Measurements from ENCODE around the gene TXNDC17. TPM values are rescaled to one million over a fixed set of nuclear protein-coding genes. Genes with fewer than 3 reads are reported as not detected.
A peak's percentile ranks its signal among the peaks of the same experiment; 100 is the strongest.

The TXNDC17 gene
- total and polyA plus RNA-seq, 3 experiments from 2014 or later: 98.0 to 110 (median 105) TPM

DNA sequence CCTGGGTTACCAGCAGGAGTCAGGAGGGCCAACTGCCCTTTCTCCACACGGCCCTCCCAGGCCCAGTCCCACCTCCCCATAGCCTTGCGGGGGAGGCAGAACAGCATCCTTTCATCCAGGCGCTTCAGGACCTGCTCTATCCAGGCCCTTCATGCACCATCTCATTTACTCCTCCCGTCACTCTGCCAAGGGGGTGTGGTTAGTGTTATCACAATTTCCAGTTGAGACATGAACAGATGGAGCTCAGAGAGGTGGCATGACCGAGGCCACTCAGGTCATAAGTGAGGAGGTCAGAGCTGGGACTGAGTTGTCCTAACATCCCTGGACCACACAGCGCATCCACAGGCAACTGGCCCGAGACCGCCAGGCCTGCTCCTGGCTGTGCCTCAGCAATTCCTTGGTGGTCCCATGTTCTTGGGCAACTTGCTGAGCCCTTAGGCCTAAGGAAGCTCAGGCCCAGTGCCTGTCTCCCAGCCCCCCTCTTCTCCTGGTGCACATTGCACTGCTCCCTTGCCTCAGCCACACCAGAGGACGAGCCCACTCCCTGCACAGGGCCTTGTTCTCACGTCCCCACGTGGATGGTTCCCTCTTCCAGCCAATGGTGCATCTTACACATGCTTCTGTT, 34.5 kb downstream of the TXNDC17 start:
- no peak overlapping the region for H3K4me3 Mint-ChIP-seq
- Histone ChIP-seq H3K9me3 (ENCODE audit: low read length) (no peaks in the 10 kb centered on the region), H3K27ac (ENCODE audit: low read depth, low read length) (no peak overlapping the region), H3K4me1 (ENCODE audit: insufficient read depth, low read length) (peaks cover 9% of the 10 kb centered on the region), H3K36me3 (ENCODE audit: insufficient read depth, low read length) (no peaks in the 10 kb centered on the region), H3K4me3 (ENCODE audit: low read length) (no peak overlapping the region), H3K27me3 (ENCODE audit: insufficient read depth, low read length, poor library complexity, severe bottlenecking) (peaks cover 7% of the 10 kb centered on the region)
- no peak for DNase-seq
- H3K36me3 Mint-ChIP-seq: no peaks in the 10 kb centered on the region
- H3K4me1 Mint-ChIP-seq: peaks cover 4 to 13% (median 8%) of the 10 kb centered on the region in 3 donors
- H3K27ac Mint-ChIP-seq: no peak overlapping the region
- H3K27me3 Mint-ChIP-seq: peaks cover 15 to 20% of the 10 kb centered on the region in 2 donors
- H3K9me3 Mint-ChIP-seq: no peaks in the 10 kb centered on the region
- ChIA-PET POLR2A (no interaction called here), CTCF (no interaction called here)

DNA sequence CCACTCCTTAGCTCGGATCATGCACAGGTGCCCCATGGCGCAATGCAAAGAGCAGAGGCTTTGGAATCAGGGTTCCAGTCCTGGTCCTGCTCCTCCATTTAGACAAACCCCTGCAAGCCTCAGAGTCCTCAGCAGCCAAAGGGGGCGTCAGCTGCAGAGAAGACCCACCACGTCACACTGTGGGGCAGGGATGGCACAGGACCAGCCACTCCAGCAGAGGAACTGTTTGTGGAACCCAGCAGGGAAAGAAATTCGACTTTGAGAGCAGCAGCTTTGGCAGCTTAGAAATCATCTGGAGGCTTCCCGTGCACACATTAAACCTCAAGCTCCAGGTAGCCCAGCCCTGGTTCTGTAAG, 35.9 kb downstream of the TXNDC17 start:
- Histone ChIP-seq H3K27me3 (ENCODE audit: insufficient read depth, low read length, poor library complexity, severe bottlenecking) (peaks cover 7% of the 10 kb centered on the region), H3K9me3 (ENCODE audit: low read length) (no peaks in the 10 kb centered on the region), H3K36me3 (ENCODE audit: insufficient read depth, low read length) (no peaks in the 10 kb centered on the region), H3K4me1 (ENCODE audit: insufficient read depth, low read length) (peaks cover 9% of the 10 kb centered on the region), H3K4me3 (ENCODE audit: low read length) (no peak overlapping the region), H3K27ac (ENCODE audit: low read depth, low read length) (no peak overlapping the region)
- peaks cover 4 to 13% (median 8%) of the 10 kb centered on the region in 3 donors for H3K4me1 Mint-ChIP-seq
- CTCF ChIA-PET: interaction anchor here (1.0 kb wide), 1 partner anchor 10 kb away, joined by 3 read pairs; no protein-coding TSS in a partner anchor
- no peaks in the 10 kb centered on the region for H3K9me3 Mint-ChIP-seq
- no peaks in the 10 kb centered on the region for H3K36me3 Mint-ChIP-seq
- no peak overlapping the region for H3K27ac Mint-ChIP-seq
- no peak overlapping the region for H3K4me3 Mint-ChIP-seq
- POLR2A ChIA-PET: no interaction called here
- H3K27me3 Mint-ChIP-seq: peaks cover 21 to 31% of the 10 kb centered on the region in 2 donors
- DNase-seq: no peak

DNA sequence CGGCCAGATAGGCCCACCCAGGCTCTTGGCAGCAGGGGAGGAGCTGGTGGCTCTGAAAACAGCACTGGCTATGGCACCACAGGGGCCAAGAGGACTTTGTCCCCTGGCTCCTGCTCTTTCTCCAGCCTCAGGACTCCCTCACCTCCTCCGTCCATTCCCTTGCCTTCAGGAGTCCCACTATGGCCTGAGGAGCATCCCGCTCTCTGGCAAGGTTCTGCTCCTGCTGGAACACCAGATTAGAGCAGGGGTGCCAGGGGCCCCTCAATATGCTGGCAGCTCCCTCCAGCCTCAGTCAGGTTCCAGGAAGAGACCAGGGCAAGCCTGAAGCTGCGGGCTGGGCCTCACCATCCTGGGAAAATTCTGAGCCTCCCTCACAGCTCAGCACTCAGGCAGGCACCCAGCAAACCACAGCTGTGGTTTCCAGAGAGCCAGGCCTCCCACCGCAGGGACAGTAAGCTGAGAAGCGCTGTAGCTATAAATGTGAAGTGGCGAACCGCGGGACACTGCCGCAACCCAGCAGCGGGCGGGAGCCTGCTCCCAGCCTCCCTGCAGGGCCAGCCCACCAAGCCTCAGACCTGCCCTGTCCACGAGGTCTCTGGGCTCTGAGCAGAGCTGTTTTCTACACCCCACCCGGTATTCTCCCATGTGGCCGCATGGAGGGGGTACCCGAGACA, 36.4 kb downstream of the TXNDC17 start:
- H3K4me3 ChIP-seq (ENCODE audit: low read length): no peak overlapping the region
- H3K36me3 Mint-ChIP-seq: no peaks in the 10 kb centered on the region
- peaks cover 7% of the 10 kb centered on the region for H3K27me3 ChIP-seq (ENCODE audit: insufficient read depth, low read length, poor library complexity, severe bottlenecking)
- CTCF ChIA-PET: interaction anchor here (1.0 kb wide), 1 partner anchor 10 kb away, joined by 3 read pairs; no protein-coding TSS in a partner anchor
- H3K9me3 ChIP-seq (ENCODE audit: low read length): no peaks in the 10 kb centered on the region
- POLR2A ChIA-PET: no interaction called here
- no peak overlapping the region for H3K27ac ChIP-seq (ENCODE audit: low read depth, low read length)
- H3K36me3 ChIP-seq (ENCODE audit: insufficient read depth, low read length): no peaks in the 10 kb centered on the region
- peaks cover 23 to 36% of the 10 kb centered on the region in 2 donors for H3K27me3 Mint-ChIP-seq
- H3K4me3 Mint-ChIP-seq: no peak overlapping the region
- H3K9me3 Mint-ChIP-seq: no peaks in the 10 kb centered on the region
- H3K27ac Mint-ChIP-seq: peak overlapping the region in 1 of 8 donors; percentile 15
- H3K4me1 Mint-ChIP-seq: peaks cover 4 to 13% (median 8%) of the 10 kb centered on the region in 3 donors
- H3K4me1 ChIP-seq (ENCODE audit: insufficient read depth, low read length): peaks cover 9% of the 10 kb centered on the region
- DNase-seq: no peak

DNA sequence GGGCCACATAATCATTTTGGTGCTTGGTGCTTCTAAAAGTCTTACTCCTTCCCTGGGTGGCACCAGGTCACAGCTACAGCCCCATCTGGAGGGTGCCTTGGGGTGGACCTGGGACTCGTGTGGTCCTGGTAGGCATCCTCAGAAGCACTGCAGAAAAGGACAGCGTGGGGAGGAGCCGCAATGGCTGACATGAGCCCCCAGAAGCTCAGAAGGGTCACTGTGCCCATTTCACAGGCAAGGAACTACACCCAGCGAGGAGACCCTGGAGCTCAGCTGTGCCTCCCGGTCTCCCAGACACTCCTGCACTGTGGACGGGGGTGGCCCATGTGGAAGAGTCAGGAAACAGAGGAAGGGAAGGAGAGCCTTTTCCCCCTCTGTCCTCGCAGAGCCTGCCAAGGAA, 37.1 kb downstream of the TXNDC17 start:
- H3K9me3 Mint-ChIP-seq: no peaks in the 10 kb centered on the region
- no peak for DNase-seq
- peaks cover 4 to 13% (median 8%) of the 10 kb centered on the region in 3 donors for H3K4me1 Mint-ChIP-seq
- POLR2A ChIA-PET: no interaction called here
- no peaks in the 10 kb centered on the region for H3K36me3 Mint-ChIP-seq
- Histone ChIP-seq H3K36me3 (ENCODE audit: insufficient read depth, low read length) (no peaks in the 10 kb centered on the region), H3K27ac (ENCODE audit: low read depth, low read length) (no peak overlapping the region), H3K4me1 (ENCODE audit: insufficient read depth, low read length) (peaks cover 9% of the 10 kb centered on the region), H3K27me3 (ENCODE audit: insufficient read depth, low read length, poor library complexity, severe bottlenecking) (peaks cover 7% of the 10 kb centered on the region), H3K9me3 (ENCODE audit: low read length) (no peaks in the 10 kb centered on the region), H3K4me3 (ENCODE audit: low read length) (no peak overlapping the region)
- H3K27ac Mint-ChIP-seq: no peak overlapping the region
- CTCF ChIA-PET: no interaction called here
- peaks cover 23 to 43% of the 10 kb centered on the region in 2 donors for H3K27me3 Mint-ChIP-seq
- H3K4me3 Mint-ChIP-seq: no peak overlapping the region

DNA sequence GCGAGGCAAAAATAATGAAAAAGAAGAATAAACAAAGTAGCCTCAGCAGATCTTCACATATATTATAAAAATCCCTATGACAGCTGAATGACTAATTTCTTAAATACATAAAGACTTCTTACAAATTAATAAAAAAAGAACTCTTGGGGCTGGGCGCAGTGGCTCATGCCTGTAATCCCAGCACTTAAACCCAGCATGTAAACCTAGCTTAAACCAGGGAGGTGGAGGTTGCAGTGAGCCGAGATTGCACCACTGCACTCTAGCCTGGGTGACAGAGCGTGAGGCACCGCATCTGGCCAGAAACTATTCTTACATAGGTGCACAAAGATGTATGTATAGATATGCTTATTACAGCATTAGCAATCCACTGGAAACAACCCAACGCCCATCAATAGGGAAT, 38.4 kb downstream of the TXNDC17 start:
- Mint-ChIP-seq H3K36me3 (peaks cover 0 to 5% (median 0%) of the 10 kb centered on the region in 3 donors), H3K27me3 (peaks cover 23 to 53% of the 10 kb centered on the region in 2 donors), H3K4me1 (peaks cover 4 to 13% (median 8%) of the 10 kb centered on the region in 3 donors), H3K9me3 (no peaks in the 10 kb centered on the region), H3K4me3 (no peak overlapping the region), H3K27ac (no peak overlapping the region)
- no peak for DNase-seq
- ChIA-PET CTCF (no interaction called here), POLR2A (no interaction called here)
- peaks cover 7% of the 10 kb centered on the region for H3K27me3 ChIP-seq (ENCODE audit: insufficient read depth, low read length, poor library complexity, severe bottlenecking)
- no peaks in the 10 kb centered on the region for H3K36me3 ChIP-seq (ENCODE audit: insufficient read depth, low read length)
- no peak overlapping the region for H3K27ac ChIP-seq (ENCODE audit: low read depth, low read length)
- H3K4me3 ChIP-seq (ENCODE audit: low read length): no peak overlapping the region
- no peaks in the 10 kb centered on the region for H3K9me3 ChIP-seq (ENCODE audit: low read length)
- H3K4me1 ChIP-seq (ENCODE audit: insufficient read depth, low read length): peaks cover 9% of the 10 kb centered on the region

DNA sequence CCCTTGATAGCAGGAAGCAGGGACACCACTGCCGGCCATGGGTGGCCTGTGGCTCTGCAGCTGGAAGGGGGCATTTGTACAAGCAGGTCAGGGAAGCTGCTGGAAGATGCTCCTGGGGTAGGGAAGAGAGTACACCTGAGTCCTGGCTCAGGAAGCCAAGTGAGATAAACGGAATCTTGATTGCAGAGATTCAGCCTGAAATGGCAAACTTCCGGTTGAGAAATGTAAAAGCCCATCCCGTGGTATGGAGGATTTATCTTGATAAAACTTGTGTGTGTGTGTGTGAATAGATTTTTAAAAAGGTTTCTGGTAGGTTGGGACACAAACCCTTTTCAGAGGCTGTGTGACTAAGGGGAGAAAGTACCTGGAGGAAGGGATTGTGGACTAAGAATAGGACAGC, 40.3 kb downstream of the TXNDC17 start:
- no peak overlapping the region for H3K4me3 ChIP-seq (ENCODE audit: low read length)
- H3K4me1 ChIP-seq (ENCODE audit: insufficient read depth, low read length): peaks cover 9% of the 10 kb centered on the region
- ChIA-PET CTCF (no interaction called here), POLR2A (no interaction called here)
- Mint-ChIP-seq H3K4me1 (peaks cover 4 to 13% (median 8%) of the 10 kb centered on the region in 3 donors), H3K27ac (no peak overlapping the region), H3K4me3 (no peak overlapping the region), H3K27me3 (peaks cover 26 to 70% of the 10 kb centered on the region in 2 donors), H3K9me3 (no peaks in the 10 kb centered on the region), H3K36me3 (peaks cover 0 to 5% (median 0%) of the 10 kb centered on the region in 3 donors)
- no peak overlapping the region for H3K27ac ChIP-seq (ENCODE audit: low read depth, low read length)
- no peak for DNase-seq
- no peaks in the 10 kb centered on the region for H3K9me3 ChIP-seq (ENCODE audit: low read length)
- no peaks in the 10 kb centered on the region for H3K36me3 ChIP-seq (ENCODE audit: insufficient read depth, low read length)
- peaks cover 7% of the 10 kb centered on the region for H3K27me3 ChIP-seq (ENCODE audit: insufficient read depth, low read length, poor library complexity, severe bottlenecking)

DNA sequence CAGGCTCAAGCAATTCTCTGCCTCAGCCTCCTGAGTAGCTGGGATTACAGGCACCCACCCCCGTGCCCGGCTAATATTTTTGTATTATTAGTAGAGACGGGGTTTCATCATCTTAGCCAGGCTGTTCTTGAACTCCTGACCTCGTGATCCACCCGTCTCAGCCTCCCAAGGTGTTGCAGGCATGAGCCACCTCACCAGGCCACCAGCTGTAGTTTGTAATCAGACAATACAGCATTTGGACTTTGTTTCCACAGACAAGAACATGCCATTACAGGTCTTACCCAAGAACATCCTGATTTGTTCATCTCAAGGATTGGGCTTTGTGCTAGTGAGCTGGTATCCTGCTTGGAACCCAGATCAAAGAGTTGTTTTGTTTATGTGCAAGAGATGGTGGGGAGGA, 40.8 kb downstream of the TXNDC17 start:
- Histone ChIP-seq H3K27me3 (ENCODE audit: insufficient read depth, low read length, poor library complexity, severe bottlenecking) (peaks cover 7% of the 10 kb centered on the region), H3K36me3 (ENCODE audit: insufficient read depth, low read length) (no peaks in the 10 kb centered on the region), H3K27ac (ENCODE audit: low read depth, low read length) (no peak overlapping the region), H3K4me1 (ENCODE audit: insufficient read depth, low read length) (peaks cover 9% of the 10 kb centered on the region), H3K4me3 (ENCODE audit: low read length) (no peak overlapping the region), H3K9me3 (ENCODE audit: low read length) (no peaks in the 10 kb centered on the region)
- H3K27ac Mint-ChIP-seq: no peak overlapping the region
- no peak for DNase-seq
- peaks cover 28 to 72% of the 10 kb centered on the region in 2 donors for H3K27me3 Mint-ChIP-seq
- H3K4me3 Mint-ChIP-seq: no peak overlapping the region
- H3K9me3 Mint-ChIP-seq: no peaks in the 10 kb centered on the region
- CTCF ChIA-PET: no interaction called here
- POLR2A ChIA-PET: no interaction called here
- peaks cover 0 to 5% (median 0%) of the 10 kb centered on the region in 3 donors for H3K36me3 Mint-ChIP-seq
- peaks cover 4 to 13% (median 8%) of the 10 kb centered on the region in 3 donors for H3K4me1 Mint-ChIP-seq

DNA sequence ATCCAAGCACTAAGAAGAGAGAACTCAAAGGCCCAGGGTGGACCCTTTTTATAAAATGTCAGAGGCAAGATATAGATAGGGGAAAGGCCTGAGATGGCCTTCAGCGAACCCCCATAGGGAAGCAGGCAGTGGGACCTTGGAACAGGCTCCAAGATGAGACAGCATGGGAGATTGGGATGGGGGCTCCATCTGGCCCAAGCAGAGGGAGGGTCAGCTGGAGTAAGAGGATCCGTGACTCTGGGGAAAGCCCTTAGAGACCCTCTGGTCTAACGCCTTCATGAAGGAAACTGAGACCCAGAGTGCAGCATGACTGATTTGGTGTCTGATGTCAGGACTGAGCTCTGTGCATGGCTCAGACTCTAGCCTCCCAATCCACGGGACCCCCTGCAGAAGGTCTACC, 41.5 kb downstream of the TXNDC17 start:
- Histone ChIP-seq H3K27ac (ENCODE audit: low read depth, low read length) (no peak overlapping the region), H3K4me3 (ENCODE audit: low read length) (no peak overlapping the region), H3K4me1 (ENCODE audit: insufficient read depth, low read length) (peaks cover 7% of the 10 kb centered on the region), H3K27me3 (ENCODE audit: insufficient read depth, low read length, poor library complexity, severe bottlenecking) (peaks cover 7% of the 10 kb centered on the region), H3K9me3 (ENCODE audit: low read length) (no peaks in the 10 kb centered on the region), H3K36me3 (ENCODE audit: insufficient read depth, low read length) (no peaks in the 10 kb centered on the region)
- H3K4me3 Mint-ChIP-seq: no peak overlapping the region
- no peaks in the 10 kb centered on the region for H3K9me3 Mint-ChIP-seq
- POLR2A ChIA-PET: no interaction called here
- no peak for DNase-seq
- peaks cover 4 to 11% (median 6%) of the 10 kb centered on the region in 3 donors for H3K4me1 Mint-ChIP-seq
- peaks cover 0 to 5% (median 0%) of the 10 kb centered on the region in 3 donors for H3K36me3 Mint-ChIP-seq
- peaks cover 33 to 79% of the 10 kb centered on the region in 2 donors for H3K27me3 Mint-ChIP-seq
- peak overlapping the region in 1 of 8 donors; percentile 34 for H3K27ac Mint-ChIP-seq
- CTCF ChIA-PET: interaction anchor here (1.0 kb wide), 1 partner anchor 16 kb away, joined by 4 read pairs; no protein-coding TSS in a partner anchor
